Stimulated activated naive B cell treated with anti-CD40 and anti-IgM and Interleukin-4, amounts not matched to agents 10 μg/mL and 1 μg/mL and 100 μg/mL, for 72 hours (primary cell): Measurements from ENCODE around the gene TMPRSS15.

Experiments used
- ATAC-seq, 2 donors: fragments of 150-1000 bp; cut with Tn5 transposase; replicated peaks; 2 replicates each; pipeline ENCODE4 v1.10.0; 2021; ENCODE audit warnings: moderate library complexity in 1 of 2
- DNase-seq: peaks from one replicate; pipeline ENCODE4 v3.0.0; 2021
- H3K27ac Mint-ChIP-seq: one replicate; pipeline ENCODE4 v1.8.0; 2022; ENCODE audit warnings: mild to moderate bottlenecking, mixed read lengths
- H3K27me3 Mint-ChIP-seq, 2 donors: one replicate each; pipeline ENCODE4 v1.8.0; 2022; ENCODE audit warnings: mixed read lengths in 2 of 2
- H3K36me3 Mint-ChIP-seq, 2 donors: one replicate each; pipeline ENCODE4 v1.8.0; 2022; ENCODE audit warnings: mixed read lengths in 2 of 2, mild to moderate bottlenecking in 1 of 2
- H3K4me1 Mint-ChIP-seq, 2 donors: one replicate each; pipeline ENCODE4 v1.8.0; 2022; ENCODE audit warnings: mixed read lengths in 2 of 2, mild to moderate bottlenecking in 1 of 2
- H3K4me3 Mint-ChIP-seq, 2 donors: one replicate each; pipeline ENCODE4 v1.8.0; 2022; ENCODE audit warnings: mild to moderate bottlenecking in 2 of 2, mixed read lengths in 2 of 2, moderate library complexity in 1 of 2
- H3K9me3 Mint-ChIP-seq, 2 donors: one replicate each; pipeline ENCODE4 v1.8.0; 2022; ENCODE audit warnings: mixed read lengths in 2 of 2, mild to moderate bottlenecking in 1 of 2

The TMPRSS15 gene

GRCh38 chr21:18294100-18294499 lies 109.5 kb downstream of the TMPRSS15 start:
- DNase-seq (no peak), ATAC-seq (no peak)
- Mint-ChIP-seq H3K36me3 (no peaks in the 10 kb centered on the region), H3K4me1 (no peaks in the 10 kb centered on the region), H3K27me3 (no peaks in the 10 kb centered on the region), H3K4me3 (no peak overlapping the region), H3K9me3 (no peaks in the 10 kb centered on the region), H3K27ac (no peak overlapping the region)

DNA sequence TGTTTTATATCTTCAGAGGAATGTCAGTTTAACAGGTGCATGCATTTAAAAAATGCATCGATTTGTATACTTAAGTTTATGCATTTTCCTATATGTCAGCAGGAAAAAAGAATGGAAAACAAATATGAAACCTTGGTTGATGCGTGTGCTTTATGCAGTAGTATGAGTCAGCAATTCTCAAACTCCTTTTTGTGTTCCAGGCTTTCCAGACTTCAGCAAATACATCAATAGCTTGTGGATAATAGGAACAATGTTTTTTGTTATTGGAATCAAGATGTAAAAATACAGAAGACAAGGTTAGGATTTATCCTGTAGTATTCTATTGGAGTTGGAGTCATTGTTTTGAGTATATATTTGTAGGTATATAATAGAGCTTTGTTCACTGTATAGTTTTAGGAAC lies 113.7 kb downstream of the TMPRSS15 start:
- Mint-ChIP-seq H3K36me3 (no peaks in the 10 kb centered on the region), H3K4me1 (no peaks in the 10 kb centered on the region), H3K9me3 (no peaks in the 10 kb centered on the region), H3K27me3 (no peaks in the 10 kb centered on the region), H3K4me3 (no peak overlapping the region), H3K27ac (no peak overlapping the region)
- ATAC-seq (no peak), DNase-seq (no peak)

- no peaks in the 10 kb centered on the region for H3K9me3 Mint-ChIP-seq
- H3K27ac Mint-ChIP-seq = no peak overlapping the region
- H3K36me3 Mint-ChIP-seq = no peaks in the 10 kb centered on the region
- H3K27me3 Mint-ChIP-seq = no peaks in the 10 kb centered on the region
- no peaks in the 10 kb centered on the region for H3K4me1 Mint-ChIP-seq
- DNase-seq = no peak
- no peak for ATAC-seq
- H3K4me3 Mint-ChIP-seq = no peak overlapping the region
Observed at GRCh38 chr21:18285379-18285778, 118.2 kb downstream of the TMPRSS15 start.

GRCh38 chr21:18275781-18276180 lies 127.8 kb downstream of the TMPRSS15 start:
- Mint-ChIP-seq H3K36me3 (no peaks in the 10 kb centered on the region), H3K4me1 (no peaks in the 10 kb centered on the region), H3K4me3 (no peak overlapping the region), H3K27me3 (no peaks in the 10 kb centered on the region), H3K9me3 (no peaks in the 10 kb centered on the region), H3K27ac (no peak overlapping the region)
- ATAC-seq (no peak), DNase-seq (no peak)

DNA sequence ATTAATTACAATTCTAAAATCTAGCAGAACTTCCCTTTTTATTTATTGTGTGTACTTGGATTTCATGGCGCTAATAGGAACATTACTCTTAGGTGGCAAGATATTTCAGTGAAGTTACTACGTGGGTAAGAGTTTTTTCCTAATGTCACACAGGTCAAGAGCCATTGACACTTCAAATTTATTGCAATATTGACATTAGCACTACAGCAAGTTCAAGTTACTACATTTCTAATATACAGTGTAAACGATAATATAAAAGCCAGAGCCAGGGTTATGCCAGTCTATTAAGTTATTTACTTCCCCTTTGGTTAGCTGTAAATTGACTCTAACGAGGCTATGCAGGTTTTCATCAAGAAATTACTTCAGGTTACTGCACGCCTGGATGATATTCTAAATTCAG lies 129.2 kb downstream of the TMPRSS15 start:
- DNase-seq = no peak
- Mint-ChIP-seq H3K9me3 (no peaks in the 10 kb centered on the region), H3K36me3 (no peaks in the 10 kb centered on the region), H3K27me3 (no peaks in the 10 kb centered on the region), H3K4me3 (no peak overlapping the region), H3K27ac (no peak overlapping the region), H3K4me1 (no peaks in the 10 kb centered on the region)
- no peak for ATAC-seq

DNA sequence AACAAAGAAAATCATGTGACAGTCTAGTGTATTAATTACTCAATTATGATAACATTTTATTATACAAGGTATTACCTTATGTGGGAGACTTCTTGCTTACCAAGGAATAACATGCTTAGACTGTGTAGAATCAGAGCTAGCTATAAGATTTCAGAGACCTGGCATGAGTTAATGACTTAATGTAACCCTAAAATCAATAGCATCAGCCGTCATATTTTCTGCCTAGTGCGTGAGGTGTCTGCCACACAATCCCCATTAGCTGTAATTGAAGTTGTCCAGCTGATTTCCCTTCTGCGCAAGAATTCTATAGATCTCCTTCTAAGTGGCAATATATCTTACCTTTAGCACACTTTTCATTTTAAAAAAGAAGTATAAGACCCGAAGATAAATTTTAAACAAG lies 130.2 kb downstream of the TMPRSS15 start:
- Mint-ChIP-seq H3K4me3 (no peak overlapping the region), H3K9me3 (no peaks in the 10 kb centered on the region), H3K27me3 (no peaks in the 10 kb centered on the region), H3K36me3 (no peaks in the 10 kb centered on the region), H3K4me1 (no peaks in the 10 kb centered on the region), H3K27ac (no peak overlapping the region)
- ATAC-seq = no peak
- no peak for DNase-seq

GRCh38 chr21:18269856-18270255 lies 133.7 kb downstream of the TMPRSS15 start:
- ATAC-seq (no peak), DNase-seq (no peak)
- Mint-ChIP-seq H3K27ac (no peak overlapping the region), H3K4me1 (no peaks in the 10 kb centered on the region), H3K27me3 (no peaks in the 10 kb centered on the region), H3K36me3 (no peaks in the 10 kb centered on the region), H3K4me3 (no peak overlapping the region), H3K9me3 (peaks cover 0 to 3% of the 10 kb centered on the region in 2 donors)

DNA sequence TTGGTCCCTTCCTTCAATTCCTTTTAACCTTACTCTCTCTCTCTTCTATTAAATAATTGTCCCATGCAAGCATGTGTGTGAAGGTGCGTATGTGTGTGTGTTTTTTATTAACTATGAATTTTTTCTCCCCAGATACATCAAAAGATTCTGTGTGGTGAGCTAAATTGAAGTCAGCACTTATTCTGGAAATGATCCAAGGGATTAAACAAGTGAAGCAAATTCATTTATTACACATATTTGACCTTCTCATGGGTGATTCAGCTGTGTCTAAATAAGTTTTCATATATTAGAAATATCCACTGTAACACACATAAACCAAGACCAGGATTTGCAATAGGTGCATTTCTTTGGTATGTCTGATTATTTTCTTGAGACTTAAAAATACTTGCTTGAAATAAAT lies 134.7 kb downstream of the TMPRSS15 start:
- no peak overlapping the region for H3K4me3 Mint-ChIP-seq
- H3K27ac Mint-ChIP-seq = no peak overlapping the region
- no peaks in the 10 kb centered on the region for H3K36me3 Mint-ChIP-seq
- H3K27me3 Mint-ChIP-seq = no peaks in the 10 kb centered on the region
- H3K9me3 Mint-ChIP-seq = peaks cover 0 to 3% of the 10 kb centered on the region in 2 donors
- no peak for DNase-seq
- no peak for ATAC-seq
- no peaks in the 10 kb centered on the region for H3K4me1 Mint-ChIP-seq

DNA sequence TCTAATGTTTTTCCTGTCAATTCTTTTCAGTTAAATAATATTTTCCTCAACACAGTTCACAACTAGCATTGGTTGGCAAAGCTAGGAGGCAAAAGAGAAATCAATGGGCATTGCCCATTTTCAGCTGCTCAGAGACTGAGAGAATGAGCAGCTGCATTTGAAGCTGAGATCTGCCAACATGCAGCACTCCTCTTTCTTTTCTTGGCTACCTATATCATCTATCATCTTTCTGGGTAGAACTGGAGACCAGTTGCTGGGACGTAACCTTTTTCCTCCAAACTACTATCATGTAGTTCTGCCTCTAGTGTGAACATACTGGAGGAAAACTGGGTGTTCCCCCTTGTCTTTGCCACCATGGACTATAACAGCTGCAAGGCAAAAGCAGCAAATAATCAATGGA lies 136.1 kb downstream of the TMPRSS15 start:
- peaks cover 0 to 3% of the 10 kb centered on the region in 2 donors for H3K9me3 Mint-ChIP-seq
- H3K36me3 Mint-ChIP-seq = no peaks in the 10 kb centered on the region
- H3K4me1 Mint-ChIP-seq = no peaks in the 10 kb centered on the region
- H3K27ac Mint-ChIP-seq = no peak overlapping the region
- no peak overlapping the region for H3K4me3 Mint-ChIP-seq
- DNase-seq = no peak
- H3K27me3 Mint-ChIP-seq = no peaks in the 10 kb centered on the region
- ATAC-seq = no peak

- no peaks in the 10 kb centered on the region for H3K4me1 Mint-ChIP-seq
- no peak overlapping the region for H3K4me3 Mint-ChIP-seq
- H3K27ac Mint-ChIP-seq = no peak overlapping the region
- no peaks in the 10 kb centered on the region for H3K36me3 Mint-ChIP-seq
- no peak for DNase-seq
- H3K27me3 Mint-ChIP-seq = no peaks in the 10 kb centered on the region
- H3K9me3 Mint-ChIP-seq = peaks cover 0 to 3% of the 10 kb centered on the region in 2 donors
- ATAC-seq = no peak
Observed at GRCh38 chr21:18265944-18266343, 137.6 kb downstream of the TMPRSS15 start.

GRCh38 chr21:18253799-18254198 lies 149.8 kb downstream of the TMPRSS15 start:
- DNase-seq (no peak), ATAC-seq (no peak)
- Mint-ChIP-seq H3K27me3 (no peaks in the 10 kb centered on the region), H3K9me3 (no peaks in the 10 kb centered on the region), H3K4me1 (no peaks in the 10 kb centered on the region), H3K4me3 (no peak overlapping the region), H3K36me3 (no peaks in the 10 kb centered on the region), H3K27ac (no peak overlapping the region)

- Mint-ChIP-seq H3K4me1 (no peaks in the 10 kb centered on the region), H3K27me3 (no peaks in the 10 kb centered on the region), H3K36me3 (no peaks in the 10 kb centered on the region), H3K27ac (no peak overlapping the region), H3K4me3 (no peak overlapping the region), H3K9me3 (no peaks in the 10 kb centered on the region)
- ATAC-seq (no peak), DNase-seq (no peak)
Observed at GRCh38 chr21:18253221-18253620, 150.4 kb downstream of the TMPRSS15 start.

DNA sequence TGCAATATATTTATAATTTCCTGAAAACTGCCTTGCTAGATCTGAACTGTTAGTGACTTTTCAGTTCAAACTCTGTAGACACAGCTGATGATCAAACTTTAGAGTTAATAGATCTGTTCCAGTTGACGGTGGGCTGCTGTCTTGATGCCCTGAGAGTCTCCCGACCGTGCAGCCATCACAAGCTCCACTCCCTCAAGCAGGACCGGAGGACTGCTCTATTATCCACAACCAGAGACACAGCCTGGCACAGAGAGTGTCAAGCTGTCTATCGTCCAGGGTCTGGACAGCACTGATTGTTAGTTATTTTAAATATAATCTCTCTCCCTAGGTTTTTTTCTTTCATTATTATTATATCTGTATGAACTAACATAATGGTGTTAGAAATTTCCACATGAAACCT lies 150.9 kb downstream of the TMPRSS15 start:
- DNase-seq (no peak), ATAC-seq (no peak)
- Mint-ChIP-seq H3K4me3 (no peak overlapping the region), H3K4me1 (no peaks in the 10 kb centered on the region), H3K36me3 (no peaks in the 10 kb centered on the region), H3K27ac (no peak overlapping the region), H3K9me3 (no peaks in the 10 kb centered on the region), H3K27me3 (no peaks in the 10 kb centered on the region)

GRCh38 chr21:18252256-18252655 lies 151.3 kb downstream of the TMPRSS15 start:
- no peaks in the 10 kb centered on the region for H3K4me1 Mint-ChIP-seq
- no peak for ATAC-seq
- H3K9me3 Mint-ChIP-seq = no peaks in the 10 kb centered on the region
- no peak overlapping the region for H3K4me3 Mint-ChIP-seq
- H3K36me3 Mint-ChIP-seq = no peaks in the 10 kb centered on the region
- H3K27me3 Mint-ChIP-seq = no peaks in the 10 kb centered on the region
- H3K27ac Mint-ChIP-seq = no peak overlapping the region
- DNase-seq = no peak

DNA sequence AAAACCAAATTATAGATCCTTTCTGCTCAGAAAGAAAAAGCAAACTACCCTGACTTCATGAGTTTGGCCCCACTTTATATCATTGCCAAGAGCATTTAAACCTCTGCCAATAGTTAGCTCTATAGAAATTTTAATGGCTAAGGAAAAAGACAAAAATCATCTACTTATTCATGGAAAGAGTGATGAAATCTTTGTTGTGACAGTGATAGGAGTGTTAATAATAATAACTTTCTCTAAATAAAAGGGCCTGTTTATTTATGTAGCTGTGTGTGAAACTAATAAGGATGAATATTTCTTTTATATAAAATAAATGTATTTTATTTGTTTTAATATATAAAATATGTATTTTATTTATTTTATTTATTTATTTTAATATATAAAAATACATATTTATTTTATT lies 152.5 kb downstream of the TMPRSS15 start:
- H3K4me1 Mint-ChIP-seq = no peaks in the 10 kb centered on the region
- DNase-seq (no peak), ATAC-seq (no peak)
- H3K27ac Mint-ChIP-seq = no peak overlapping the region
- peaks cover 4 to 5% of the 10 kb centered on the region in 2 donors for H3K27me3 Mint-ChIP-seq
- H3K4me3 Mint-ChIP-seq = no peak overlapping the region
- no peaks in the 10 kb centered on the region for H3K9me3 Mint-ChIP-seq
- H3K36me3 Mint-ChIP-seq = no peaks in the 10 kb centered on the region

GRCh38 chr21:18249672-18250071 lies 153.9 kb downstream of the TMPRSS15 start:
- no peaks in the 10 kb centered on the region for H3K9me3 Mint-ChIP-seq
- H3K4me1 Mint-ChIP-seq = no peaks in the 10 kb centered on the region
- H3K4me3 Mint-ChIP-seq = no peak overlapping the region
- DNase-seq (no peak), ATAC-seq (no peak)
- peaks cover 13 to 15% of the 10 kb centered on the region in 2 donors for H3K27me3 Mint-ChIP-seq
- no peak overlapping the region for H3K27ac Mint-ChIP-seq
- no peaks in the 10 kb centered on the region for H3K36me3 Mint-ChIP-seq
